PC-9 (cell line): Measurements from ENCODE around the gene SORT1.

Experiments
- EZH2 ChIP-seq: fragments of 200-600 bp; sonication (generic); IDR thresholded peaks from 2 replicates; pipeline ENCODE4 v1.8.0; 2017; ENCODE audit warnings: antibody characterized with exemption, low read depth
- TF ChIP-seq, protein P1 (sequence below): fragments of 200-600 bp; sonication (generic); conservative IDR thresholded peaks from 2 replicates; pipeline ENCODE4 v1.6.1; 2017; ENCODE audit warnings: mixed run types, antibody characterized with exemption, mild to moderate bottlenecking, moderate library complexity

DNA sequence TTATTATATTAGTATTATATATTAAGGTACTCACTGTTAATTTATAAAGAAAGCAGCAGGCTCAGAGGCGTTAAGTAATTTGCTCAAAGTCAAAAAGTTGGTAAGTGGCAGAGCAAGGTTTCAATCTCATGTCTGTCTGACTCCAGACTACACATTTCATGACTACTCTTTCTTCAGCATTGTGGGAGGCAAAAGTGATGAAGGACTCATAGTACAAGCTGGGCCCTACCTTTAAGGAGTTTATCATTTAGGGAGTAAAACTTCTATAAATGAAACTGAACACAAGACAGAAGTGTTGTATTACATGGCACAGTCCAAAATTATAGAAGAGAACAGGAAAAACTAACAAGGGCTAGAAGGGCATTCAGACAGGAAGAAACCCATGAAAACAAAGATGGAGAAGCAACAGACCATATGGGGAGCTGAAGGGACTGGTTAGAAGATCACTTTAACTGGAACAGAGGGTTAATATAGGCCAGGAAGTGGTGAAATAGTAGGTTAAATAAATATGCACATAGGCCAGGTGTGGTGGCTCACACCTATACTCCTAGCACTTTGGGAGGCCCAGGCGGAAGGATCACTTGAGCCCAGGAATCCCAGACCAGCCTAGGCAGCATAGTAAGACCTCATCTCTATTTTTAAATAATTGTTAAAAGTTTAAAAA, 11.5 kb downstream of the SORT1 start:
- TF ChIP-seq, protein P1, sequence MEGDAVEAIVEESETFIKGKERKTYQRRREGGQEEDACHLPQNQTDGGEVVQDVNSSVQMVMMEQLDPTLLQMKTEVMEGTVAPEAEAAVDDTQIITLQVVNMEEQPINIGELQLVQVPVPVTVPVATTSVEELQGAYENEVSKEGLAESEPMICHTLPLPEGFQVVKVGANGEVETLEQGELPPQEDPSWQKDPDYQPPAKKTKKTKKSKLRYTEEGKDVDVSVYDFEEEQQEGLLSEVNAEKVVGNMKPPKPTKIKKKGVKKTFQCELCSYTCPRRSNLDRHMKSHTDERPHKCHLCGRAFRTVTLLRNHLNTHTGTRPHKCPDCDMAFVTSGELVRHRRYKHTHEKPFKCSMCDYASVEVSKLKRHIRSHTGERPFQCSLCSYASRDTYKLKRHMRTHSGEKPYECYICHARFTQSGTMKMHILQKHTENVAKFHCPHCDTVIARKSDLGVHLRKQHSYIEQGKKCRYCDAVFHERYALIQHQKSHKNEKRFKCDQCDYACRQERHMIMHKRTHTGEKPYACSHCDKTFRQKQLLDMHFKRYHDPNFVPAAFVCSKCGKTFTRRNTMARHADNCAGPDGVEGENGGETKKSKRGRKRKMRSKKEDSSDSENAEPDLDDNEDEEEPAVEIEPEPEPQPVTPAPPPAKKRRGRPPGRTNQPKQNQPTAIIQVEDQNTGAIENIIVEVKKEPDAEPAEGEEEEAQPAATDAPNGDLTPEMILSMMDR, result no peak
- TF ChIP-seq EZH2, result no peak
